Measurements from ENCODE around the gene CCDC8.

- TF ChIP-seq CTCF (IDR thresholded peaks at IDR 0.05): no peak
- no peak for TF ChIP-seq POLR2A (IDR thresholded peaks at IDR 0.05)
These were observed 24.9 kb downstream of the CCDC8 start for GRCh38 chr19:46388311-46389095.
